ENCODE results near the gene SPATA4.
A peak's percentile ranks its signal among the peaks of the same experiment; 100 is the strongest.

The SPATA4 gene

GRCh38 chr4:176150704-176151103 lies 44.7 kb downstream of the SPATA4 start:
- no peak for TF ChIP-seq USF1 (IDR thresholded peaks at IDR 0.05)
- TF ChIP-seq CEBPB (IDR thresholded peaks at IDR 0.05) = no peak
- TF ChIP-seq MAX (IDR thresholded peaks at IDR 0.05) = no peak
- no peak for TF ChIP-seq CREB1 (IDR thresholded peaks at IDR 0.05; ENCODE audit: low read depth)
- TF ChIP-seq EP300 (IDR thresholded peaks at IDR 0.05; ENCODE audit: borderline replicate concordance) = no peak
- no peak for TF ChIP-seq REST (IDR thresholded peaks at IDR 0.05; ENCODE audit: low read depth)
- no peak for TF ChIP-seq TAF1 (IDR thresholded peaks at IDR 0.05; ENCODE audit: low read depth)
- TF ChIP-seq FOXM1 (IDR thresholded peaks at IDR 0.05; ENCODE audit: borderline replicate concordance, low read depth) = no peak

- no peak for TF ChIP-seq MAX (IDR thresholded peaks at IDR 0.05)
- peak; percentile 58 for TF ChIP-seq RAD21 (IDR thresholded peaks at IDR 0.05; ENCODE audit: low read depth)
These were observed 45.1 kb downstream of the SPATA4 start for GRCh38 chr4:176150356-176150682.

GRCh38 chr4:176149680-176150355 lies 45.6 kb downstream of the SPATA4 start:
- TF ChIP-seq MAX (IDR thresholded peaks at IDR 0.05) = no peak
- TF ChIP-seq TEAD4 (IDR thresholded peaks at IDR 0.05) = no peak
- no peak for TF ChIP-seq REST (IDR thresholded peaks at IDR 0.05; ENCODE audit: low read depth)
- TF ChIP-seq USF1 (IDR thresholded peaks at IDR 0.05) = no peak
- TF ChIP-seq CREB1 (IDR thresholded peaks at IDR 0.05; ENCODE audit: low read depth) = no peak
- no peak for TF ChIP-seq FOXM1 (IDR thresholded peaks at IDR 0.05; ENCODE audit: borderline replicate concordance, low read depth)

GRCh38 chr4:176142253-176142652 lies 53.1 kb downstream of the SPATA4 start:
- TF ChIP-seq TCF12 (IDR thresholded peaks at IDR 0.05; ENCODE audit: low read depth) = no peak
- no peak for TF ChIP-seq FOXM1 (IDR thresholded peaks at IDR 0.05; ENCODE audit: borderline replicate concordance, low read depth)
- TF ChIP-seq ZBTB7A (IDR thresholded peaks at IDR 0.05; ENCODE audit: low read depth) = no peak
- no peak for TF ChIP-seq MAX (IDR thresholded peaks at IDR 0.05)
- TF ChIP-seq NFIC (IDR thresholded peaks at IDR 0.05) = no peak
- TF ChIP-seq CEBPB (IDR thresholded peaks at IDR 0.05) = no peak
- no peak for TF ChIP-seq CREB1 (IDR thresholded peaks at IDR 0.05; ENCODE audit: low read depth)

GRCh38 chr4:176139518-176139917 lies 55.9 kb downstream of the SPATA4 start:
- TF ChIP-seq TAF1 (IDR thresholded peaks at IDR 0.05; ENCODE audit: low read depth) = no peak
- no peak for TF ChIP-seq TEAD4 (IDR thresholded peaks at IDR 0.05)
- TF ChIP-seq USF1 (IDR thresholded peaks at IDR 0.05) = no peak
- TF ChIP-seq EGR1 (IDR thresholded peaks at IDR 0.05) = no peak
- TF ChIP-seq FOXM1 (IDR thresholded peaks at IDR 0.05; ENCODE audit: borderline replicate concordance, low read depth) = no peak
- no peak for TF ChIP-seq CEBPB (IDR thresholded peaks at IDR 0.05)
- TF ChIP-seq ZBTB7A (IDR thresholded peaks at IDR 0.05; ENCODE audit: low read depth) = no peak
- TF ChIP-seq RAD21 (IDR thresholded peaks at IDR 0.05; ENCODE audit: low read depth) = no peak
- no peak for TF ChIP-seq YY1 (IDR thresholded peaks at IDR 0.05; ENCODE audit: low read depth)
- no peak for TF ChIP-seq EP300 (IDR thresholded peaks at IDR 0.05; ENCODE audit: borderline replicate concordance)

GRCh38 chr4:176137631-176138030 lies 57.8 kb downstream of the SPATA4 start:
- no peak for TF ChIP-seq TEAD4 (IDR thresholded peaks at IDR 0.05)
- no peak for TF ChIP-seq RAD21 (IDR thresholded peaks at IDR 0.05; ENCODE audit: low read depth)
- TF ChIP-seq TAF1 (IDR thresholded peaks at IDR 0.05; ENCODE audit: low read depth) = no peak
- no peak for TF ChIP-seq ZBTB7A (IDR thresholded peaks at IDR 0.05; ENCODE audit: low read depth)
- TF ChIP-seq EP300 (IDR thresholded peaks at IDR 0.05; ENCODE audit: borderline replicate concordance) = no peak
